GM18858 (cell line): ENCODE results near the gene HBEGF.

Source experiments
- ATAC-seq: cut with Tn5 transposase; IDR thresholded peaks from one replicate; pipeline ENCODE4 v1.9.1; 2021; ENCODE audit not compliant: unreplicated experiment

Gene HBEGF

GRCh38 chr5:140305471-140305870 lies 40.9 kb downstream of the HBEGF start:
- no peak for ATAC-seq

- ATAC-seq, result no peak
Measured at GRCh38 chr5:140303966-140304365, 42.4 kb downstream of the HBEGF start.

- ATAC-seq, result peak; percentile 96
Measured at GRCh38 chr5:140302786-140303639, 43.4 kb downstream of the HBEGF start, which contains the start of gene PFDN1. Gene PFDN1, minus strand, starts transcription at chr5:140303101. Its CDS starts 28 bp downstream, at chr5:140303073.

GRCh38 chr5:140301136-140301535 lies 45.3 kb downstream of the HBEGF start:
- ATAC-seq, result no peak

GRCh38 chr5:140299056-140299455 lies 47.3 kb downstream of the HBEGF start:
- ATAC-seq, result no peak

GRCh38 chr5:140298183-140298601 lies 48.2 kb downstream of the HBEGF start:
- ATAC-seq, result no peak

GRCh38 chr5:140297283-140297682 lies 49.1 kb downstream of the HBEGF start:
- no peak for ATAC-seq

GRCh38 chr5:140296289-140296688 lies 50.1 kb downstream of the HBEGF start:
- ATAC-seq, result no peak

- ATAC-seq, result no peak
Measured at GRCh38 chr5:140295414-140295813, 51.0 kb downstream of the HBEGF start.

- no peak for ATAC-seq
Measured at GRCh38 chr5:140294753-140295152, 51.6 kb downstream of the HBEGF start.

GRCh38 chr5:140293849-140294100 lies 52.6 kb downstream of the HBEGF start:
- no peak for ATAC-seq

- no peak for ATAC-seq
Measured at GRCh38 chr5:140293091-140293848, 53.1 kb downstream of the HBEGF start.

GRCh38 chr5:140292212-140293036 lies 54.0 kb downstream of the HBEGF start:
- no peak for ATAC-seq

- no peak for ATAC-seq
Measured at GRCh38 chr5:140287801-140288521, 58.4 kb downstream of the HBEGF start.

GRCh38 chr5:140286424-140286823 lies 60.0 kb downstream of the HBEGF start:
- no peak for ATAC-seq

- no peak for ATAC-seq
Measured at GRCh38 chr5:140284013-140284412, 62.4 kb downstream of the HBEGF start.
